T follicular helper cell (primary cell): ENCODE results near the gene STK38L.

ENCODE experiments used
- DNase-seq: peaks from one replicate; pipeline ENCODE4 v3.0.0-alpha.2; 2020; ENCODE audit warnings: low read depth

Gene STK38L

GRCh38 chr12:27347779-27348178, 103.7 kb downstream of the STK38L start:
- no peak for DNase-seq

GRCh38 chr12:27351476-27351875, 107.4 kb downstream of the STK38L start:
- no peak for DNase-seq

- no peak for DNase-seq
Observed at GRCh38 chr12:27355486-27355885, 111.4 kb downstream of the STK38L start.

GRCh38 chr12:27355979-27356378, 111.9 kb downstream of the STK38L start:
- DNase-seq, result no peak

GRCh38 chr12:27359578-27360340, 115.7 kb downstream of the STK38L start:
- no peak for DNase-seq

GRCh38 chr12:27361372-27361771, 117.3 kb downstream of the STK38L start:
- no peak for DNase-seq

- no peak for DNase-seq
Observed at GRCh38 chr12:27366621-27367020, 122.5 kb downstream of the STK38L start.

- no peak for DNase-seq
Observed at GRCh38 chr12:27367078-27367477, 123.0 kb downstream of the STK38L start.
